Gastrocnemius medialis (tissue), 4 donors: ENCODE results near the gene MINK1. TPM values are rescaled to one million over a fixed set of nuclear protein-coding genes. Genes with fewer than 3 reads are reported as not detected.

Experiments used
- ATAC-seq, 2 donors: fragments of 150-250 bp; one replicate each; pipeline ENCODE4 v1.9.1; 2016
- DNase-seq, 2 donors: peaks; one replicate each; pipeline ENCODE4 v3.0.0-alpha.2; 2019
- H3K27ac ChIP-seq, 4 donors: fragments of 200-600 bp; sonication (generic); 1 replicate in 1 of 4; 2 replicates in 3 of 4; pipeline ENCODE4 v1.5.1; 2016 to 2018; ENCODE audit warnings: mild to moderate bottlenecking in 2 of 4, moderate library complexity in 1 of 4
- H3K27me3 ChIP-seq, 3 donors: fragments of 200-600 bp; sonication (generic) in 2 of 3; 1 replicate in 1 of 3; 2 replicates in 2 of 3; pipeline versions ENCODE4 v1.5.1 to v1.6.0; 2016 to 2019; ENCODE audit warnings: mild to moderate bottlenecking in 1 of 3, moderate library complexity in 1 of 3
- H3K36me3 ChIP-seq, 2 donors: fragments of 200-600 bp; sonication (generic) in 1 of 2; one replicate each; pipeline ENCODE4 v1.5.1; 2017 to 2018
- H3K4me1 ChIP-seq, 2 donors: fragments of 200-600 bp; sonication (generic) in 1 of 2; one replicate each; pipeline ENCODE4 v1.5.1; 2016 to 2017; ENCODE audit warnings: mild to moderate bottlenecking in 2 of 2
- H3K4me3 ChIP-seq, 4 donors: fragments of 200-600 bp; sonication (generic) in 3 of 4; 1 replicate in 1 of 4; 2 replicates in 3 of 4; pipeline ENCODE4 v1.5.1; 2016 to 2019; ENCODE audit warnings: mild to moderate bottlenecking in 2 of 4
- H3K9me3 ChIP-seq, 3 donors: fragments of 200-600 bp; sonication (generic) in 2 of 3; 1 replicate in 1 of 3; 2 replicates in 2 of 3; pipeline ENCODE4 v1.5.1; 2016 to 2019
- POLR2A ChIP-seq, 2 donors: fragments of 450-650 bp; IDR thresholded peaks; one replicate each; pipeline ENCODE4 v1.6.1; 2017; ENCODE audit warnings: antibody characterized with exemption in 2 of 2, mild to moderate bottlenecking in 2 of 2, moderate library complexity in 2 of 2
- in situ Hi-C, 4 donors: fragments of 200-750 bp; cut with MboI; loops; one replicate each; pipeline versions ENCODE4 v1.15.0 to v1.8.0; 2017; ENCODE audit warnings: low sequenced_read_pairs in 4 of 4
- intact Hi-C: fragments of 100-400 bp; cut with DNase I; formaldehyde crosslinking; loops from one replicate; pipeline ENCODE4 v1.15.1; 2023; ENCODE audit warnings: low total_unique reads
- total RNA-seq, 4 donors: library from RNA; depleted of rRNA; stranded (reverse); fragments of >200 nt; gene quantifications; one replicate each; pipeline versions ENCODE4 v1.1.0 to v1.2.3, GENCODE V29; 2016
- TF ChIP-seq, protein P1 (sequence below), 5 experiments: fragments of 450-650 bp in 3 of 5; fragments of 200-600 bp in 2 of 5; sonication (generic) in 2 of 5; IDR thresholded peaks in 4 of 5; conservative IDR thresholded peaks in 1 of 5; 1 replicate in 4 of 5; 2 replicates in 1 of 5; pipeline ENCODE4 v1.5.1; 2016 to 2019; ENCODE audit warnings: antibody characterized with exemption in 5 of 5, mild to moderate bottlenecking in 3 of 5, moderate library complexity in 3 of 5

Gene MINK1
- total RNA-seq, 4 donors from 2014 or later: 11.7 to 20.2 (median 15.3) TPM

- ATAC-seq (peak in 1 of 2 donors; percentile 78), DNase-seq (peak; percentile 82 to 90)
- no peaks in the 10 kb centered on the region for H3K9me3 ChIP-seq
- peak overlapping the region; percentile 91 to 98 (median 92) for H3K4me3 ChIP-seq
- no peak for TF ChIP-seq POLR2A (IDR thresholded peaks at IDR 0.05)
- TF ChIP-seq, protein P1, sequence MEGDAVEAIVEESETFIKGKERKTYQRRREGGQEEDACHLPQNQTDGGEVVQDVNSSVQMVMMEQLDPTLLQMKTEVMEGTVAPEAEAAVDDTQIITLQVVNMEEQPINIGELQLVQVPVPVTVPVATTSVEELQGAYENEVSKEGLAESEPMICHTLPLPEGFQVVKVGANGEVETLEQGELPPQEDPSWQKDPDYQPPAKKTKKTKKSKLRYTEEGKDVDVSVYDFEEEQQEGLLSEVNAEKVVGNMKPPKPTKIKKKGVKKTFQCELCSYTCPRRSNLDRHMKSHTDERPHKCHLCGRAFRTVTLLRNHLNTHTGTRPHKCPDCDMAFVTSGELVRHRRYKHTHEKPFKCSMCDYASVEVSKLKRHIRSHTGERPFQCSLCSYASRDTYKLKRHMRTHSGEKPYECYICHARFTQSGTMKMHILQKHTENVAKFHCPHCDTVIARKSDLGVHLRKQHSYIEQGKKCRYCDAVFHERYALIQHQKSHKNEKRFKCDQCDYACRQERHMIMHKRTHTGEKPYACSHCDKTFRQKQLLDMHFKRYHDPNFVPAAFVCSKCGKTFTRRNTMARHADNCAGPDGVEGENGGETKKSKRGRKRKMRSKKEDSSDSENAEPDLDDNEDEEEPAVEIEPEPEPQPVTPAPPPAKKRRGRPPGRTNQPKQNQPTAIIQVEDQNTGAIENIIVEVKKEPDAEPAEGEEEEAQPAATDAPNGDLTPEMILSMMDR (IDR thresholded peaks at IDR 0.05 in 4 of 5, conservative IDR thresholded peaks at IDR 0.05 in 1 of 5): no peak
- in situ Hi-C loops (no loop called here), intact Hi-C loops (loop anchor here (2.0 kb wide), 3 partner anchors 26 to 60 kb away; partner anchors contain the start of genes CAMTA2 and SPAG7)
- peaks cover 0 to 48% of the 10 kb centered on the region in 2 donors for H3K36me3 ChIP-seq
- H3K27me3 ChIP-seq: no peaks in the 10 kb centered on the region
- H3K27ac ChIP-seq: peak overlapping the region; percentile 94 to 97 (median 94)
- peaks cover 50 to 55% of the 10 kb centered on the region in 2 donors for H3K4me1 ChIP-seq
Measured at GRCh38 chr17:4940555-4941318, 107.6 kb downstream of the MINK1 start.

DNA sequence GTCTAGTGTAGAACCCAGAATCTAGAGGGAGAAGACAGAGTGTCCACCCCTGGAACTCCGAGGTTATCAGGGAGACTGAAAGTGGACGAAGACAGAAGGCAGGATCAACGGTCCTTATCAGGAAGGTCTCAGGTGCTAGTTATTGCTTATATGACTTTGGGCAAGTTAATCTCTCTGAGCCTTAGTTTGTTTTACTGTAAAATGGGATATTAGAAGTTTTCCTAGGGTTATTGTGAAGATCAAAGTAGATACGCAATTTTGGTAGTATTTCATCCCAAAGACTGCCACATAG, 108.1 kb downstream of the MINK1 start:
- peaks cover 0 to 51% of the 10 kb centered on the region in 2 donors for H3K36me3 ChIP-seq
- ATAC-seq (no peak), DNase-seq (no peak)
- intact Hi-C loops (loop anchor here (2.0 kb wide), 3 partner anchors 26 to 60 kb away; partner anchors contain the start of genes CAMTA2 and SPAG7), in situ Hi-C loops (no loop called here)
- H3K27me3 ChIP-seq: no peaks in the 10 kb centered on the region
- H3K4me3 ChIP-seq: peak overlapping the region; percentile 91 to 98 (median 92)
- H3K9me3 ChIP-seq: no peaks in the 10 kb centered on the region
- H3K4me1 ChIP-seq: peaks cover 53 to 55% of the 10 kb centered on the region in 2 donors
- no peak for TF ChIP-seq POLR2A (IDR thresholded peaks at IDR 0.05)
- TF ChIP-seq, protein P1 (IDR thresholded peaks at IDR 0.05 in 4 of 5, conservative IDR thresholded peaks at IDR 0.05 in 1 of 5): no peak
- peak overlapping the region; percentile 94 to 97 (median 94) for H3K27ac ChIP-seq

DNA sequence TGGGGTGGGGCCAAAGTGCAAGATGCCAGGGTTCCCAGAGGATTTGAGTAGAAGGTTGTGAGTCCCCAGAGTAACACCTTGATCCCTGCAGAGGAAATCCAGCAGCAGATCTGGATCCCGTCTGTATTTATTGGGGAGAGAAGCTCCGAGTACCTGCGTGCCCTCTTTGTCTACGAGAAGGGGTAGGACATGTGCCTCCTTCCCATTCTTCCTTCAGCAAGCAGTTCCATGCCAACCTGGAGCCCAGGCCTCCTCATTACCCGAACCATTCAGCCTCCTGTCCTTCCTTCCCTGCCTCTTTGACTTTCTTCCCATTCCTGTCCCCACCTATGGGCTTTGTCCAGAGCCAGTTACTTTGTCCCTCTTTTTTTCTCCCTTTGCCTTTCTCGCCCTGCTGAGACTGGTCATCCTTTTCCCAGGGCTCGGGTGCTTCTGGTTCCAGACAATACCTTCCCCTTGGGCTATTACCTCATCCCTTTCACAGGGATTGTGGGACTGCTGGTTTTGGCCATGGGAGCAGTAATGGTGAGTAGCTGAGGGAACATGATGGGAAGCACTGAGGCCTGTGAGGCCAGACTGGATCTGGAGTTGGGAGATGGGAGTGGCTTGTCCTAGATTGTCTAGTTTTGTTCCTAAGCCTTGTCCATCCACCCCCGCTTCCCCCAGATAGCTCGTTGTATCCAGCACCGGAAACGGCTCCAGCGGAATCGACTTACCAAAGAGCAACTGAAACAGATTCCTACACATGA, 109.8 kb downstream of the MINK1 start:
- ATAC-seq (no peak), DNase-seq (no peak)
- H3K4me1 ChIP-seq: peaks cover 52 to 56% of the 10 kb centered on the region in 2 donors
- intact Hi-C loops (no loop called here), in situ Hi-C loops (no loop called here)
- peak overlapping the region; percentile 96 to 100 (median 98) for H3K27ac ChIP-seq
- no peaks in the 10 kb centered on the region for H3K9me3 ChIP-seq
- H3K36me3 ChIP-seq: peaks cover 0 to 46% of the 10 kb centered on the region in 2 donors
- H3K27me3 ChIP-seq: no peaks in the 10 kb centered on the region
- TF ChIP-seq, protein P1 (IDR thresholded peaks at IDR 0.05 in 4 of 5, conservative IDR thresholded peaks at IDR 0.05 in 1 of 5): no peak
- TF ChIP-seq POLR2A (IDR thresholded peaks at IDR 0.05): no peak
- no peak overlapping the region for H3K4me3 ChIP-seq

DNA sequence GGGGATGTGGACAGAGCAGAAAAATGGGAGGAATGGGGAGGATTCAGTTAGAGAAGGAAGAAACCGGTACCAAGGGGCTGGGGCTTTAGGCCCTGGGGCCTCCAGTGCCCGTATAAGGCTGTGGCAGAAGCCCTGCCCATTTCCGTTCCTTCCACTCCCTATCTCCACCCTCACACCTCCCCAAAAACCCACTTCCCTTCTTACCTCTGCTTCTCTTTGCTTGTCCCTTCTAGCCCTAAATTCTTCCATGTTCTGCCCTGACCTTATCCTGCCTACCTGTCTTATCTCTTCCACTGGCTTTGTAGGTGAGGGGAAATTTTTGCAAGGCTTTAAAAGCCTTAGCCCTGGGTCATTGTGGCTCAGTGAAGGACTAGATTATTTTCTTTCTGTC, 111.0 kb downstream of the MINK1 start:
- intact Hi-C loops: no loop called here
- no peak for DNase-seq
- Histone ChIP-seq H3K36me3 (peaks cover 0 to 40% of the 10 kb centered on the region in 2 donors), H3K9me3 (no peaks in the 10 kb centered on the region), H3K4me1 (peaks cover 40 to 44% of the 10 kb centered on the region in 2 donors), H3K27me3 (no peaks in the 10 kb centered on the region), H3K27ac (peak overlapping the region; percentile 96 to 100 (median 98)), H3K4me3 (no peak overlapping the region)
- in situ Hi-C loops: no loop called here
- no peak for ATAC-seq
- TF ChIP-seq POLR2A (IDR thresholded peaks at IDR 0.05): no peak
- TF ChIP-seq, protein P1 (IDR thresholded peaks at IDR 0.05 in 4 of 5, conservative IDR thresholded peaks at IDR 0.05 in 1 of 5): no peak
